ENCODE measurements around the gene FABP1.

The FABP1 gene

GRCh38 chr2:88177556-88177955 lies 49.7 kb upstream of the FABP1 start:
- Histone ChIP-seq H3K36me3 (ENCODE audit: control insufficient read depth in 2 of 2, insufficient read depth in 1 of 2, low read length in 2 of 2) (no peaks in the 10 kb centered on the region), H3K27ac (ENCODE audit: extremely low read depth, low read depth, low read length) (no peak overlapping the region), H3K9me3 (ENCODE audit: control insufficient read depth, insufficient read depth, low read depth, low read length) (no peaks in the 10 kb centered on the region), H3K4me1 (ENCODE audit: control insufficient read depth, insufficient read depth, low read length) (no peaks in the 10 kb centered on the region), H3K4me3 (ENCODE audit: low read depth, low read length) (no peak overlapping the region)
- POLR2A ChIA-PET: no interaction called here
- CTCF ChIA-PET: interaction anchor here (1.3 to 2.3 kb wide), 3 partner anchors 10 to 14 kb away, joined by 4 to 6 read pairs (median 5); no protein-coding TSS in a partner anchor
- no peak for TF ChIP-seq ZNF768 (tag by site-specific recombination; IDR thresholded peaks at IDR 0.05)

GRCh38 chr2:88176352-88176984 lies 48.6 kb upstream of the FABP1 start:
- ChIA-PET POLR2A (no interaction called here), CTCF (interaction anchor here (1.0 to 1.4 kb wide), 3 partner anchors 11 to 116 kb away, joined by 4 to 5 read pairs (median 5); no protein-coding TSS in a partner anchor)
- Histone ChIP-seq H3K36me3 (ENCODE audit: control insufficient read depth in 2 of 2, insufficient read depth in 1 of 2, low read length in 2 of 2) (no peaks in the 10 kb centered on the region), H3K27ac (ENCODE audit: extremely low read depth, low read depth, low read length) (no peak overlapping the region), H3K9me3 (ENCODE audit: control insufficient read depth, insufficient read depth, low read depth, low read length) (no peaks in the 10 kb centered on the region), H3K4me3 (ENCODE audit: low read depth, low read length) (no peak overlapping the region), H3K4me1 (ENCODE audit: control insufficient read depth, insufficient read depth, low read length) (no peaks in the 10 kb centered on the region)
- TF ChIP-seq PRDM1 (tag by site-specific recombination; IDR thresholded peaks at IDR 0.05) (no peak), HOXA7 (CRISPR knock-in tag; IDR thresholded peaks at IDR 0.05; ENCODE audit: borderline replicate concordance) (no peak), ZBTB44 (tag by site-specific recombination; IDR thresholded peaks at IDR 0.05) (peak; percentile 62), ZNF157 (tag by site-specific recombination; IDR thresholded peaks at IDR 0.05) (no peak)

- Histone ChIP-seq H3K27ac (ENCODE audit: extremely low read depth, low read depth, low read length) (no peak overlapping the region), H3K4me1 (ENCODE audit: control insufficient read depth, insufficient read depth, low read length) (no peaks in the 10 kb centered on the region), H3K9me3 (ENCODE audit: control insufficient read depth, insufficient read depth, low read depth, low read length) (no peaks in the 10 kb centered on the region), H3K36me3 (ENCODE audit: control insufficient read depth in 2 of 2, insufficient read depth in 1 of 2, low read length in 2 of 2) (no peaks in the 10 kb centered on the region), H3K4me3 (ENCODE audit: low read depth, low read length) (no peak overlapping the region)
- CTCF ChIA-PET: interaction anchor here (0.6 to 2.5 kb wide), 2 partner anchors 13 to 112 kb away, joined by 3 to 9 read pairs; no protein-coding TSS in a partner anchor
- no peak for TF ChIP-seq ZNF626 (tag by site-specific recombination; IDR thresholded peaks at IDR 0.05)
- TF ChIP-seq ZNF37A (tag by site-specific recombination; IDR thresholded peaks at IDR 0.05): no peak
- no peak for TF ChIP-seq MEIS1 (CRISPR knock-in tag; IDR thresholded peaks at IDR 0.05; ENCODE audit: borderline replicate concordance)
- no peak for TF ChIP-seq ZNF830 (tag by site-specific recombination; IDR thresholded peaks at IDR 0.05; ENCODE audit: low read depth)
- no peak for TF ChIP-seq ZNF548 (tag by site-specific recombination; IDR thresholded peaks at IDR 0.05)
- TF ChIP-seq ZFHX2 (tag by site-specific recombination; conservative IDR thresholded peaks at IDR 0.05): no peak
- no peak for TF ChIP-seq ZNF433 (tag by site-specific recombination; IDR thresholded peaks at IDR 0.05; ENCODE audit: low read depth)
- no peak for TF ChIP-seq TCF7L2 (IDR thresholded peaks at IDR 0.05; ENCODE audit: borderline replicate concordance, low read depth, low read length)
- TF ChIP-seq ZBTB11 (tag by site-specific recombination; conservative IDR thresholded peaks at IDR 0.05; ENCODE audit: low read depth): no peak
- TF ChIP-seq ZNF707 (tag by site-specific recombination; IDR thresholded peaks at IDR 0.05): no peak
- no peak for TF ChIP-seq ZSCAN5A (tag by site-specific recombination; IDR thresholded peaks at IDR 0.05)
- TF ChIP-seq ZNF768 (tag by site-specific recombination; IDR thresholded peaks at IDR 0.05): no peak
- TF ChIP-seq ZNF26 (tag by site-specific recombination; IDR thresholded peaks at IDR 0.05): no peak
- no peak for TF ChIP-seq ZNF747 (tag by site-specific recombination; IDR thresholded peaks at IDR 0.05)
- no peak for TF ChIP-seq ZBTB7A (tag by site-specific recombination; IDR thresholded peaks at IDR 0.05; ENCODE audit: low read depth)
- no peak for TF ChIP-seq ZNF341 (tag by site-specific recombination; IDR thresholded peaks at IDR 0.05; ENCODE audit: low read depth)
- POLR2A ChIA-PET: no interaction called here
Measured at GRCh38 chr2:88172882-88173281, 45.0 kb upstream of the FABP1 start.
